Trophoblast cell (in vitro differentiated cells and primary cell): Measurements from ENCODE around the gene KDM4F.
"Not testable (repeated sequence)": the region's sequence is repeated elsewhere in the genome, so short reads cannot be mapped to it uniquely, and the experiment has no call there.

ENCODE experiments used
- DNase-seq, 2 donors: peaks; one replicate each; pipeline ENCODE4 v3.0.0-alpha.2; 2016
- H2AFZ ChIP-seq: 2 replicates; pipeline ENCODE4 v1.6.1; 2013; ENCODE audit warnings: low read length, moderate library complexity, mild to moderate bottlenecking; ENCODE audit not compliant: insufficient read depth, poor library complexity
- H2AK5ac ChIP-seq: 2 replicates; pipeline ENCODE4 v1.6.1; 2013; ENCODE audit warnings: mild to moderate bottlenecking, low read length
- H2BK120ac ChIP-seq: 2 replicates; pipeline ENCODE4 v1.6.1; 2013; ENCODE audit warnings: low read length, mild to moderate bottlenecking, moderate library complexity; ENCODE audit not compliant: insufficient read depth, poor library complexity
- H2BK12ac ChIP-seq: 2 replicates; pipeline ENCODE4 v1.6.1; 2013; ENCODE audit warnings: mild to moderate bottlenecking, low read length, moderate library complexity
- H2BK5ac ChIP-seq: 2 replicates; pipeline ENCODE4 v1.6.1; 2013; ENCODE audit warnings: low read length, low read depth, moderate library complexity, mild to moderate bottlenecking; ENCODE audit not compliant: poor library complexity
- H3K14ac ChIP-seq: 2 replicates; pipeline ENCODE4 v1.6.1; 2013; ENCODE audit warnings: mild to moderate bottlenecking, low read length
- H3K18ac ChIP-seq: 2 replicates; pipeline ENCODE4 v1.6.1; 2013; ENCODE audit warnings: mild to moderate bottlenecking, low read length
- H3K23ac ChIP-seq: 2 replicates; pipeline ENCODE4 v1.6.1; 2013; ENCODE audit warnings: low read length
- H3K27ac ChIP-seq: 2 replicates; pipeline ENCODE4 v1.5.1; 2013; ENCODE audit warnings: low read depth, mild to moderate bottlenecking, inconsistent platforms, low read length, moderate library complexity
- H3K27me3 ChIP-seq: 2 replicates; pipeline ENCODE4 v1.6.1; 2013; ENCODE audit warnings: inconsistent platforms, mild to moderate bottlenecking, low read length, moderate library complexity; ENCODE audit not compliant: insufficient read depth
- H3K36me3 ChIP-seq, 2 experiments: 1 replicate in 1 of 2; 2 replicates in 1 of 2; pipeline ENCODE4 v1.6.1; 2013; ENCODE audit warnings: low read length in 2 of 2, mild to moderate bottlenecking in 2 of 2, moderate library complexity in 1 of 2; ENCODE audit not compliant: insufficient read depth in 2 of 2, control insufficient read depth in 1 of 2
- H3K4ac ChIP-seq: 2 replicates; pipeline ENCODE4 v1.6.1; 2013; ENCODE audit warnings: low read depth, mild to moderate bottlenecking, low read length, moderate library complexity
- H3K4me1 ChIP-seq, 2 experiments: 1 replicate in 1 of 2; 2 replicates in 1 of 2; pipeline ENCODE4 v1.6.1; 2013; ENCODE audit warnings: low read length in 2 of 2, mild to moderate bottlenecking in 2 of 2, moderate library complexity in 1 of 2; ENCODE audit not compliant: insufficient read depth in 2 of 2, control insufficient read depth in 1 of 2
- H3K4me2 ChIP-seq: 2 replicates; pipeline ENCODE4 v1.6.1; 2013; ENCODE audit warnings: inconsistent platforms, mild to moderate bottlenecking, low read length, moderate library complexity
- H3K4me3 ChIP-seq: 2 replicates; pipeline ENCODE4 v1.5.1; 2013; ENCODE audit warnings: mild to moderate bottlenecking, low read depth, low read length, inconsistent platforms
- H3K79me1 ChIP-seq: one replicate; pipeline ENCODE4 v1.6.1; 2013; ENCODE audit warnings: low read length
- H3K79me2 ChIP-seq: 2 replicates; pipeline ENCODE4 v1.6.1; 2013; ENCODE audit warnings: low read length, mild to moderate bottlenecking; ENCODE audit not compliant: control insufficient read depth, insufficient read depth, poor library complexity
- H3K9ac ChIP-seq: 2 replicates; pipeline ENCODE4 v1.6.1; 2013; ENCODE audit warnings: mild to moderate bottlenecking, low read length
- H3K9me3 ChIP-seq: 2 replicates; pipeline ENCODE4 v1.6.1; 2013; ENCODE audit warnings: low read depth, mild to moderate bottlenecking, control low read depth, inconsistent platforms, low read length; ENCODE audit not compliant: insufficient read depth
- H4K12ac ChIP-seq: 2 replicates; pipeline ENCODE4 v1.6.1; 2013; ENCODE audit warnings: low read depth, mild to moderate bottlenecking, low read length, moderate library complexity
- H4K8ac ChIP-seq: 2 replicates; pipeline ENCODE4 v1.6.1; 2013; ENCODE audit warnings: low read depth, mild to moderate bottlenecking, low read length, moderate library complexity
- H4K91ac ChIP-seq: one replicate; pipeline ENCODE4 v1.6.1; 2013; ENCODE audit warnings: low read depth, mild to moderate bottlenecking, low read length, moderate library complexity
- WGBS: extraction: QIAGEN DNeasy Blood & Tissue Kit; methylation state at CpG from one replicate; pipeline ENCODE4 v1.1.7; 2013; ENCODE audit warnings: missing lambda C conversion rate; ENCODE audit not compliant: insufficient read length, insufficient coverage; ENCODE audit errors: extremely low coverage; 5-methylcytosine and 5-hydroxymethylcytosine counted together

Gene KDM4F

DNA sequence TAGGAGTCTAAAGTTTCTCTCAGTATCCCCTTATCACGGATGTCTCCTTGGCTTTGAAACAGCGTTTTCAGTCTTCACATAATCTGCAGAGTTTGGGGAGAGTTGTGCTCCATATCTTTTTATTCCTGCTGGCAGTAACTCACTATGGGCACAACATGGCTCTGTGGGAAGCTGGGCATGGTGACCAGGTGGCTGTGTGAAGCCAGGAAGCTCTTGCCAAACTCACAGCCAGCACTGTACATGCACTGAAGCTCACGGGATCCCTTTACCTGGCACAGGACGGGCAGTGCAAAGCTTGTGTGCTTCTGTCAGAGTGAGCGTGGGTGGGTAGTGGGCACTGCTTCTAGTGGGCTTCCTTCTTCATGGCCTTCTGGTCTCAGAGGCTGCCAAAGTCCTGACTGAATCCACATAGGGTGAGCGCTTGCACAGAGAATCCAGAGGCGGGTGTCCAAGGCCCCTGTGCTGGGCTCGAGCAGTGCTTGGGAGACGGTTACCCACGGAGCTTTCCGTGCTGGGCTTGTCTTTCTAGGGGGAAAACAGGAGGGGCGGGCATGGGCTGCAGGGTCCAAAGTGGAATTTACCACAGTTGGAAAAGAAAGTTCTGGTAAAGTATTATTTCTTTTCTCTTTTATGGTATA is 34.9 kb upstream of the KDM4F start:
- no peak overlapping the region for H3K9ac ChIP-seq
- H2AFZ ChIP-seq: no peak overlapping the region
- H3K4me1 ChIP-seq: no peaks in the 10 kb centered on the region
- whole genome bisulfite sequencing: no CpG with 5 or more reads among the region's 12 CpGs
- no peaks in the 10 kb centered on the region for H3K36me3 ChIP-seq
- no peak overlapping the region for H4K12ac ChIP-seq
- DNase-seq: no peak
- H3K23ac ChIP-seq: no peak overlapping the region
- H4K8ac ChIP-seq: no peak overlapping the region
- H3K27ac ChIP-seq: no peak overlapping the region
- no peak overlapping the region for H4K91ac ChIP-seq
- H3K14ac ChIP-seq: no peak overlapping the region
- no peak overlapping the region for H2AK5ac ChIP-seq
- no peaks in the 10 kb centered on the region for H3K79me2 ChIP-seq
- H3K4me3 ChIP-seq: no peak overlapping the region
- no peak overlapping the region for H2BK12ac ChIP-seq
- H3K4ac ChIP-seq: no peak overlapping the region
- H2BK5ac ChIP-seq: no peak overlapping the region
- H3K18ac ChIP-seq: no peak overlapping the region
- H3K79me1 ChIP-seq: no peaks in the 10 kb centered on the region
- peaks cover 2% of the 10 kb centered on the region for H3K9me3 ChIP-seq
- H3K4me2 ChIP-seq: no peak overlapping the region
- no peak overlapping the region for H2BK120ac ChIP-seq
- H3K27me3 ChIP-seq: no peaks in the 10 kb centered on the region

DNA sequence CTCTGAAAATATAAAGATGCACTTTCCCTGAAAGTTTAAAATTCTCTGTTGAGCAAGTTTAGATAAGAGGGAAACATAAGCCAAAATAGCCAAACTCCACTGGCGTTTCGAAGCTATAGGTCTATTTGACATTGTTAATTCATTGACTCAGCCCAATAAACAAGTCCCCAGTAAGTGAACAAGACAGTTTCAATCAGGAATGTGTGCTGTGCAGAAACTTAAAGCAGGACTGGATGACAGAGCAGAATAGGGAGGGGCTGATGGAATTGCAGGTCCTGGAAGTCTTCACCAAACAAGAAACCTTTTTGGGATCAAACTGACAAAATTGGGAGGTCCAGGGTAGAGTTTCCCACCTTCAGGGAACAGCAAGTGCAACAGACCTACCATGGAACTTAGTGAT is 33.1 kb upstream of the KDM4F start:
- no peak overlapping the region for H3K14ac ChIP-seq
- H2BK120ac ChIP-seq: no peak overlapping the region
- no peaks in the 10 kb centered on the region for H3K27me3 ChIP-seq
- H3K4me3 ChIP-seq: no peak overlapping the region
- no peaks in the 10 kb centered on the region for H3K79me1 ChIP-seq
- no peak overlapping the region for H4K8ac ChIP-seq
- no peak overlapping the region for H3K9ac ChIP-seq
- H3K23ac ChIP-seq: no peak overlapping the region
- no peak overlapping the region for H2AFZ ChIP-seq
- H3K9me3 ChIP-seq: peaks cover 2% of the 10 kb centered on the region
- no peaks in the 10 kb centered on the region for H3K36me3 ChIP-seq
- no peak overlapping the region for H2BK12ac ChIP-seq
- H3K4ac ChIP-seq: no peak overlapping the region
- H4K91ac ChIP-seq: no peak overlapping the region
- no peak overlapping the region for H3K18ac ChIP-seq
- H4K12ac ChIP-seq: no peak overlapping the region
- no peaks in the 10 kb centered on the region for H3K4me1 ChIP-seq
- no peak overlapping the region for H2AK5ac ChIP-seq
- no peaks in the 10 kb centered on the region for H3K79me2 ChIP-seq
- no peak for DNase-seq
- no CpG with 5 or more reads among the region's 2 CpGs for WGBS
- no peak overlapping the region for H3K27ac ChIP-seq
- no peak overlapping the region for H2BK5ac ChIP-seq
- no peak overlapping the region for H3K4me2 ChIP-seq

DNA sequence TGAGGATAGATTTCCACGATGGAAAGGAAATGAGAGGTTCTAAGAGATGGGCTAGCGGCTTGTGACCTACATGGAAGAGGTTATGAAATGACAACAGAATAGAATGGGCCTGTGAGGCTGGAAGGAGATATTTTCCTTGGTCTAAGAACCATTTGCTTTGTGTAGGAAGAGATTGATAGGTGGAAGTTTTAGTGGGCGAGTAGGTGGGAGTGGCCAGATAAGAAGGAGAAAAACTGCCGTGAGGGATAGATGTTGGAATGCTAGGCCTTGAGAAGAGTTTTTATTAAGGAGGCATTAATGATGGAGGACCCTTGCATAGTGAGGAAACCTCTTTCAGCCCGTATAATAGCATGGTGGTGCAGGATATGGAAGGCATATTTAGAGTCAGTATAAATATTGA is 27.8 kb upstream of the KDM4F start:
- H3K4ac ChIP-seq, H2AK5ac ChIP-seq, H3K9ac ChIP-seq, H3K14ac ChIP-seq, H2BK120ac ChIP-seq, H3K79me1 ChIP-seq, H2BK12ac ChIP-seq, H3K36me3 ChIP-seq, H4K8ac ChIP-seq, H3K4me1 ChIP-seq, H3K27me3 ChIP-seq, H4K12ac ChIP-seq, H3K27ac ChIP-seq, H3K4me2 ChIP-seq, H3K79me2 ChIP-seq, H2BK5ac ChIP-seq, H2AFZ ChIP-seq, H3K18ac ChIP-seq, H3K23ac ChIP-seq, H3K9me3 ChIP-seq, DNase-seq, H4K91ac ChIP-seq, H3K4me3 ChIP-seq: not testable (repeated sequence)
- WGBS: 100% methylated on average over 1 of the region's 5 CpGs

DNA sequence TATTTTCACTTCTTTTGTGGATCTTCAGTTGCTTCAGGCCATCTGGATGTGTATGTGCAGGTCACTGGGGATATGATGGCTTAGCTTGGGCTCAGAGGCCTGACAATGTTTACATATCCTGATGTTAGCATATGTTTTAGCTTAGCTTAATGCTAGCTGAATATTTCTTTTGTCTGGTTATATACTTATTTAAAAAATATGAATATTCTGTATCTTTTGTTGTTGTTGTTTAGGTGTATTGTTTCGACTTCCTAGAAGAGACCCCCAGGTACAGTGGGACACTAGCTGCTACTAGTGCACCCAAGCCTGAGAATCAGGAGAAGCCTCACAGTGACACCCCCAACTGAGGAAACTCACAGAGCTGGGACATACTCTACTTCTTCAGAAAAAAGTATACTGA is 24.3 kb upstream of the KDM4F start, which contains the start of gene KDM4E:
Gene KDM4E (plus strand): TSS at position 301 of the 400 bp plus-strand sequence. CDS start 300 bp downstream, outside the sequence.
- Histone ChIP-seq H3K4me1 (no peaks in the 10 kb centered on the region), H3K4me3 (no peak within 1 kb of the TSS), H3K18ac (no peak within 1 kb of the TSS), H3K4me2 (no peak within 1 kb of the TSS), H2BK120ac (no peak within 1 kb of the TSS), H3K14ac (no peak within 1 kb of the TSS), H2BK5ac (no peak within 1 kb of the TSS), H3K27me3 (no peaks in the 10 kb centered on the region), H3K23ac (no peak within 1 kb of the TSS), H4K8ac (no peak within 1 kb of the TSS), H2AFZ (no peak within 1 kb of the TSS), H2AK5ac (no peak within 1 kb of the TSS), H4K91ac (no peak within 1 kb of the TSS), H3K79me1 (no peaks in the 10 kb centered on the region), H2BK12ac (no peak within 1 kb of the TSS), H3K27ac (no peak within 1 kb of the TSS), H3K4ac (no peak within 1 kb of the TSS), H4K12ac (no peak within 1 kb of the TSS), H3K36me3 (no peaks in the 10 kb centered on the region), H3K9ac (no peak within 1 kb of the TSS), H3K79me2 (no peaks in the 10 kb centered on the region), H3K9me3 (peaks cover 2% of the 10 kb centered on the region)
- WGBS: no CpG with 5 or more reads among the region's 1 CpG
- no peak for DNase-seq
